Keratinocyte (primary cell): ENCODE results near the gene ZBTB34. TPM values are rescaled to one million over a fixed set of nuclear protein-coding genes. Genes with fewer than 3 reads are reported as not detected.
"Not testable (repeated sequence)": the region's sequence is repeated elsewhere in the genome, so short reads cannot be mapped to it uniquely, and the experiment has no call there.

Experiments used
- DNase-seq: peaks from one replicate; pipeline ENCODE4 v3.0.0-alpha.2; 2011; ENCODE audit warnings: low read depth, missing footprints, low spot score
- FAIRE-seq: peaks from 2 replicates; lab custom pipeline; 2011; peaks lifted over from hg19 to GRCh38; lab: Jason Lieb, UNC
- H2AFZ ChIP-seq: 2 replicates; pipeline ENCODE4 v1.6.0; 2012; ENCODE audit warnings: low read length, control low read depth, inconsistent platforms; ENCODE audit not compliant: control insufficient read depth
- H3K27ac ChIP-seq: 2 replicates; pipeline ENCODE4 v1.5.1; 2011; ENCODE audit warnings: low read length; ENCODE audit not compliant: control insufficient read depth, insufficient read depth
- H3K27me3 ChIP-seq: 3 replicates; pipeline ENCODE4 v1.6.0; 2011; ENCODE audit warnings: low read length; ENCODE audit not compliant: control insufficient read depth, insufficient read depth; ENCODE audit errors: extremely low read depth
- H3K36me3 ChIP-seq, 2 experiments: 2 replicates in 1 of 2; 3 replicates in 1 of 2; pipeline ENCODE4 v1.5.1; 2011; ENCODE audit warnings: low read length in 2 of 2, mild to moderate bottlenecking in 1 of 2; ENCODE audit not compliant: control insufficient read depth in 2 of 2, insufficient read depth in 2 of 2; ENCODE audit errors: extremely low read depth in 1 of 2
- H3K4me1 ChIP-seq: 3 replicates; pipeline ENCODE4 v1.5.1; 2011; ENCODE audit warnings: low read length; ENCODE audit not compliant: control insufficient read depth, insufficient read depth; ENCODE audit errors: extremely low read depth
- H3K4me2 ChIP-seq: 3 replicates; pipeline ENCODE4 v1.6.0; 2011; ENCODE audit warnings: low read depth, low read length; ENCODE audit not compliant: control insufficient read depth, insufficient read depth; ENCODE audit errors: extremely low read depth
- H3K4me3 ChIP-seq, 3 experiments: fragments of 200-600 bp in 1 of 3; sonication (generic) in 1 of 3; 2 replicates in 2 of 3; 3 replicates in 1 of 3; pipeline ENCODE4 v1.5.1; 2011 to 2016; ENCODE audit warnings: low read length in 3 of 3, mild to moderate bottlenecking in 3 of 3, control low read depth in 2 of 3, inconsistent platforms in 1 of 3, low read depth in 1 of 3, mixed read lengths in 1 of 3, mixed run types in 1 of 3, moderate library complexity in 1 of 3; ENCODE audit not compliant: control insufficient read depth in 2 of 3, insufficient read depth in 2 of 3; ENCODE audit errors: extremely low read depth in 1 of 3
- H3K79me2 ChIP-seq: 2 replicates; pipeline ENCODE4 v1.6.0; 2012; ENCODE audit warnings: low read length; ENCODE audit not compliant: control insufficient read depth, insufficient read depth
- H3K9ac ChIP-seq: 3 replicates; pipeline ENCODE4 v1.6.0; 2011; ENCODE audit warnings: low read length; ENCODE audit not compliant: control insufficient read depth, insufficient read depth; ENCODE audit errors: extremely low read depth
- H3K9me1 ChIP-seq: 3 replicates; pipeline ENCODE4 v1.6.0; 2011; ENCODE audit warnings: low read length; ENCODE audit not compliant: control insufficient read depth, insufficient read depth; ENCODE audit errors: extremely low read depth
- H3K9me3 ChIP-seq: 2 replicates; pipeline ENCODE4 v1.5.1; 2012; ENCODE audit warnings: low read depth, low read length; ENCODE audit not compliant: control insufficient read depth
- H4K20me1 ChIP-seq: 3 replicates; pipeline ENCODE4 v1.6.0; 2011; ENCODE audit warnings: low read length; ENCODE audit not compliant: control insufficient read depth, insufficient read depth; ENCODE audit errors: extremely low read depth
- EZH2 ChIP-seq: IDR thresholded peaks from one replicate; pipeline ENCODE4 v1.6.1; 2012; ENCODE audit warnings: inconsistent platforms, mild to moderate bottlenecking, low read length, moderate library complexity
- dilution Hi-C: fragments of 300-500 bp; cut with MboI; formaldehyde crosslinking; loops from one replicate; pipeline ENCODE4 v1.7.0; 2020; ENCODE audit warnings: low sequenced_read_pairs; ENCODE audit not compliant: extremely low pct_ligation_motif_present
- polyA plus RNA-seq, 5 experiments: library from polyadenylated mRNA; depleted of rRNA in 3 of 5; stranded (reverse) in 3 of 5; stranded (forward) in 1 of 5; unstranded in 1 of 5; fragments of >200 nt; gene quantifications; 1 replicate in 1 of 5; 2 replicates in 3 of 5; 3 replicates in 1 of 5; pipeline versions ENCODE4 v1.2.1 to v1.2.3, GENCODE V29; 2011 to 2012; ENCODE audit warnings: missing spikeins in 2 of 5, low read depth in 1 of 5, low replicate concordance in 1 of 5
- TF ChIP-seq, protein P1 (sequence below), 3 experiments: IDR thresholded peaks in 1 of 3; conservative IDR thresholded peaks in 1 of 3; optimal IDR thresholded peaks in 1 of 3; 2 replicates in 2 of 3; 3 replicates in 1 of 3; pipeline versions ENCODE3 to v1.5.1; 2011; ENCODE audit warnings: low read length in 3 of 3, mild to moderate bottlenecking in 3 of 3, moderate library complexity in 2 of 3, control low read depth in 1 of 3, inconsistent platforms in 1 of 3; ENCODE audit not compliant: insufficient read depth in 2 of 3; ENCODE audit errors: extremely low read depth in 1 of 3

ZBTB34 gene
- polyA plus RNA-seq, 1 donor (not counting 4 experiments of a cell fraction or from before 2014, with no cell fraction given) = 6.4 TPM

DNA sequence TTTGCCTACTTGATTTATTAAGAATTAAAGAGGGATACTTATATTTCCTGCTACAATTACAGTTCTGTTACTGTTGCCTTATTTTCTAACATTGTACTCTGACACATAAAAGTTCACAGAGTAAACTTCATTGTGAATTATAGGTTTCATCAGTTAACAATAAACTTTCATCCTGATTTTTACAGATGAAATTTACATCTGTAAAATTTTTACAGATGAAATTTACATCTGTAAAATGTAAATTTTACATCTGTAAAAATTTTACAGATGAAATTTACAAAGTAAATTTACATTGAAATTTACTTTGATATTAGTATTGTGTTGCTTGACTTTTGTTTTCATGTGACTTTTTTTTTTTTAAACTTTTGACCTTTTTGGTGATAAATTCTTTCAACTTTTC lies 46.3 kb upstream of the ZBTB34 start:
- no peak overlapping the region for H3K9ac ChIP-seq
- TF ChIP-seq EZH2 = no peak
- TF ChIP-seq, protein P1, sequence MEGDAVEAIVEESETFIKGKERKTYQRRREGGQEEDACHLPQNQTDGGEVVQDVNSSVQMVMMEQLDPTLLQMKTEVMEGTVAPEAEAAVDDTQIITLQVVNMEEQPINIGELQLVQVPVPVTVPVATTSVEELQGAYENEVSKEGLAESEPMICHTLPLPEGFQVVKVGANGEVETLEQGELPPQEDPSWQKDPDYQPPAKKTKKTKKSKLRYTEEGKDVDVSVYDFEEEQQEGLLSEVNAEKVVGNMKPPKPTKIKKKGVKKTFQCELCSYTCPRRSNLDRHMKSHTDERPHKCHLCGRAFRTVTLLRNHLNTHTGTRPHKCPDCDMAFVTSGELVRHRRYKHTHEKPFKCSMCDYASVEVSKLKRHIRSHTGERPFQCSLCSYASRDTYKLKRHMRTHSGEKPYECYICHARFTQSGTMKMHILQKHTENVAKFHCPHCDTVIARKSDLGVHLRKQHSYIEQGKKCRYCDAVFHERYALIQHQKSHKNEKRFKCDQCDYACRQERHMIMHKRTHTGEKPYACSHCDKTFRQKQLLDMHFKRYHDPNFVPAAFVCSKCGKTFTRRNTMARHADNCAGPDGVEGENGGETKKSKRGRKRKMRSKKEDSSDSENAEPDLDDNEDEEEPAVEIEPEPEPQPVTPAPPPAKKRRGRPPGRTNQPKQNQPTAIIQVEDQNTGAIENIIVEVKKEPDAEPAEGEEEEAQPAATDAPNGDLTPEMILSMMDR (optimal IDR thresholded peaks at IDR 0.05 in 1 of 3, IDR thresholded peaks at IDR 0.05 in 1 of 3, conservative IDR thresholded peaks at IDR 0.05 in 1 of 3; ENCODE audit: extremely low read depth in 1 of 3, insufficient read depth in 2 of 3, low read length in 3 of 3) = no peak
- no peak for FAIRE-seq
- H3K27me3 ChIP-seq = no peaks in the 10 kb centered on the region
- H3K36me3 ChIP-seq = peaks cover 0 to 17% of the 10 kb centered on the region in 2 experiments
- H3K79me2 ChIP-seq = peaks cover 66% of the 10 kb centered on the region
- H4K20me1 ChIP-seq = peaks cover 3% of the 10 kb centered on the region
- H2AFZ ChIP-seq = no peak overlapping the region
- H3K4me3 ChIP-seq = no peak overlapping the region
- no peak for DNase-seq
- H3K9me1 ChIP-seq = no peaks in the 10 kb centered on the region
- no peaks in the 10 kb centered on the region for H3K4me1 ChIP-seq
- peaks cover 3% of the 10 kb centered on the region for H3K9me3 ChIP-seq
- no peak overlapping the region for H3K27ac ChIP-seq
- dilution Hi-C loops = no loop called here
- H3K4me2 ChIP-seq = no peak overlapping the region

DNA sequence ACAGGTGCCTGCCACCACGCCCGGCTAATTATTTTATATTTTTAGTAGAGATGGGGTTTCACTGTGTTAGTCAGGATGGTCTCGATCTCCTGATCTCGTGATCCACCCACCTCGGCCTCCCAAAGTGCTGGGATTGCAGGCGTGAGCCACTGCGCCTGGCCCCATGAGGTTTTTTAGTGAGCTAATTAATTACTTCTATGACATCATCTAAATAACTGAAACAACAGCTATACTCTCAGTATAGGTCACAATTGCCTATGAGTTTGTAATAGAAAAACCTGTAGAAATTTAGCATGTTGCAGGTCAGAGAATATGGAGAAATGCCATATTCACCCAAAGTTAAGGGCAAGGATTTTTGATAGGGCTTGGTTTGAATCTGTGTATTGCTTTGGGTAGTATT lies 42.8 kb upstream of the ZBTB34 start:
- H2AFZ ChIP-seq, H3K9me3 ChIP-seq, H3K27me3 ChIP-seq, H3K9ac ChIP-seq, FAIRE-seq, DNase-seq, dilution Hi-C loops, H3K4me1 ChIP-seq, H3K4me2 ChIP-seq, H3K27ac ChIP-seq, H3K9me1 ChIP-seq, H4K20me1 ChIP-seq, H3K4me3 ChIP-seq: not testable (repeated sequence)
- H3K79me2 ChIP-seq = peaks cover 60% of the 10 kb centered on the region
- H3K36me3 ChIP-seq = peaks cover 0 to 13% of the 10 kb centered on the region in 2 experiments

DNA sequence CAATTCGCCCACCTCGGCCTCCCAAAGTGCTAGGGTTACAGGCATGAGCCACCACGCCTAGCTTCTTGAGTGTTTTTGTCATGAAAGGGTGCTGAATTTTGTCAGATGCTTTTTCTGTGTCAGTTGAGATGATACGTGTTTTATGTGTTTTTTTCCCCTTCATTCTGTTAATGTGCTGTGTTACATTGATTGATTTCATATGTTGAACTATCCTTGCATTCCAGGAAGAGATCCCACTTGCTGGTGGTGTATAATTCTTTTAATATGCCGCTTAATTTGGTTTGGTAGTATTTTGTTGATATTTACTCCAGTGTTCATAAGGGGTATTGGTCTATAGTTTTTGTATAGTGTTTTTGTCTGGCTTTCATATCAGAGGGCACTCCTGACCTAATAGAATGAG lies 42.0 kb upstream of the ZBTB34 start:
- no peak overlapping the region for H3K27ac ChIP-seq
- no peak for DNase-seq
- no peak for TF ChIP-seq EZH2
- TF ChIP-seq, protein P1 (optimal IDR thresholded peaks at IDR 0.05 in 1 of 3, IDR thresholded peaks at IDR 0.05 in 1 of 3, conservative IDR thresholded peaks at IDR 0.05 in 1 of 3; ENCODE audit: extremely low read depth in 1 of 3, insufficient read depth in 2 of 3, low read length in 3 of 3) = no peak
- dilution Hi-C loops = no loop called here
- H2AFZ ChIP-seq = no peak overlapping the region
- no peaks in the 10 kb centered on the region for H3K27me3 ChIP-seq
- H4K20me1 ChIP-seq = no peaks in the 10 kb centered on the region
- peaks cover 0 to 8% of the 10 kb centered on the region in 2 experiments for H3K36me3 ChIP-seq
- FAIRE-seq = no peak
- H3K9ac ChIP-seq = no peak overlapping the region
- no peak overlapping the region for H3K4me2 ChIP-seq
- H3K4me1 ChIP-seq = no peaks in the 10 kb centered on the region
- H3K9me1 ChIP-seq = no peaks in the 10 kb centered on the region
- H3K4me3 ChIP-seq = no peak overlapping the region
- H3K79me2 ChIP-seq = peaks cover 52% of the 10 kb centered on the region
- peaks cover 3% of the 10 kb centered on the region for H3K9me3 ChIP-seq
